RWPE2 (cell line): ENCODE measurements around the gene HBS1L.

Experiments used
- ATAC-seq: fragments of 200-7000 bp; cut with Tn5 transposase; 3 replicates; pipeline ENCODE4 v1.9.1; 2021; ENCODE audit warnings: low read depth
- DNase-seq: peaks from one replicate; pipeline ENCODE4 v3.0.0-alpha.2; 2020; ENCODE audit warnings: low spot score
- H3K27ac ChIP-seq: fragments of 450-650 bp; 2 replicates; pipeline ENCODE4 v1.5.1; 2017; ENCODE audit warnings: mild to moderate bottlenecking; ENCODE audit not compliant: poor library complexity, severe bottlenecking
- H3K27me3 ChIP-seq: fragments of 250-450 bp; sonication (Bioruptor Pico); 2 replicates; pipeline ENCODE4 v1.5.1; 2021; ENCODE audit warnings: mild to moderate bottlenecking, moderate library complexity; ENCODE audit not compliant: insufficient read depth, poor library complexity, severe bottlenecking
- H3K36me3 ChIP-seq: fragments of 250-450 bp; sonication (Bioruptor Pico); 2 replicates; pipeline ENCODE4 v1.5.1; 2020; ENCODE audit warnings: low read depth, mild to moderate bottlenecking, moderate library complexity
- H3K4me1 ChIP-seq: fragments of 250-450 bp; sonication (Bioruptor Pico); 2 replicates; pipeline ENCODE4 v1.5.1; 2021; ENCODE audit warnings: mild to moderate bottlenecking, moderate library complexity; ENCODE audit not compliant: insufficient read depth, poor library complexity, severe bottlenecking
- H3K4me3 ChIP-seq: fragments of 250-450 bp; sonication (Bioruptor Pico); 2 replicates; pipeline ENCODE4 v1.5.1; 2021; ENCODE audit warnings: mild to moderate bottlenecking, moderate library complexity; ENCODE audit not compliant: severe bottlenecking
- H3K9me3 ChIP-seq: fragments of 250-450 bp; sonication (Bioruptor Pico); 2 replicates; pipeline ENCODE4 v1.5.1; 2021; ENCODE audit warnings: mild to moderate bottlenecking, moderate library complexity; ENCODE audit not compliant: severe bottlenecking
- CTCF ChIP-seq: fragments of 450-650 bp; IDR thresholded peaks from one replicate; pipeline ENCODE4 v1.5.1; 2017; ENCODE audit warnings: mild to moderate bottlenecking, moderate library complexity; ENCODE audit not compliant: poor library complexity, severe bottlenecking

Gene HBS1L

GRCh38 chr6:135038335-135038734 lies 16.3 kb downstream of the HBS1L start:
- ATAC-seq (no peak), DNase-seq (no peak)
- Histone ChIP-seq H3K9me3 (no peaks in the 10 kb centered on the region), H3K36me3 (peaks cover 66% of the 10 kb centered on the region), H3K4me3 (no peak overlapping the region), H3K4me1 (no peaks in the 10 kb centered on the region), H3K27ac (no peak overlapping the region), H3K27me3 (no peaks in the 10 kb centered on the region)
- TF ChIP-seq CTCF, result no peak

DNA sequence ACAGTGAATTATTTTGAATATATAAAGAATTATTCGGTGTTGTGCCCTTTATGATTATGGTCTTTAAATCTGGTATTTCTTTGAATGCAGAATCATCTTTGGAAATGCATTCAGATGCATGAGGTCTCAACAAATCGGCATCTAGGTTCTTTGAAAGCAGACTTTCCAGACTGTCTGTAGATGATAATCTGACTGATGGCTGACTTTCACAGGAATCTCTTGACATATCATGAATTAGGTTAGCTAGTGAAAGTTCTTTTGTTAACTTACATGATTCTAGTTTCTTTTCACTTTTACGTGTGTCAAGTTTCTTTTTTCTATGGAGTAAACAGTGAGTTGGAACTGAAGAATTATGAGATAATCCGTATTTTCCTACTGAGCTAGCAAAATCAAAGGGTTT lies 17.1 kb downstream of the HBS1L start:
- no peak for ATAC-seq
- Histone ChIP-seq H3K4me3 (no peak overlapping the region), H3K4me1 (no peaks in the 10 kb centered on the region), H3K27me3 (no peaks in the 10 kb centered on the region), H3K27ac (no peak overlapping the region), H3K9me3 (no peaks in the 10 kb centered on the region), H3K36me3 (peaks cover 72% of the 10 kb centered on the region)
- no peak for TF ChIP-seq CTCF
- no peak for DNase-seq

- DNase-seq (no peak), ATAC-seq (no peak)
- Histone ChIP-seq H3K27ac (no peak overlapping the region), H3K9me3 (no peaks in the 10 kb centered on the region), H3K36me3 (peaks cover 75% of the 10 kb centered on the region), H3K4me1 (no peaks in the 10 kb centered on the region), H3K4me3 (no peak overlapping the region), H3K27me3 (no peaks in the 10 kb centered on the region)
- no peak for TF ChIP-seq CTCF
These were observed 17.7 kb downstream of the HBS1L start for GRCh38 chr6:135036731-135037420.

DNA sequence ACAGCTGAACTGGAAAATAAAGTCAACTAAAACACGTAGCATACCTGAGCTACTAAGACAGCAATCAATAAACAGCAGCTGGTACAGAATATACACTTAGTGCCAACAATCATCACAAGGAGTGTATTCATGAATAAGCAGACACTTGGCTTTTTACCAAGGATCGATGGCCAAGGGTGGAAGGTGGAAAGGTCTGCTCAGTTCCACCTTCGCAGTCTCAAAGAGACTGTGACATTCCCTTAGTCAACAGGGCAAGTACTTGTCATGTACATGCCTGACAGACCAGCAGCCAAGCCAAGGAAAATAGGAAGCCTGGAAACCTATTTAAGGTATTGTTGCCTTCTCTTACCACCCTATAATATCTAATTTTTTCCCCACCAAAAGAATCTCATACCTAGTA lies 21.4 kb downstream of the HBS1L start:
- H3K27ac ChIP-seq, result no peak overlapping the region
- no peak overlapping the region for H3K4me3 ChIP-seq
- DNase-seq (no peak), ATAC-seq (no peak)
- no peaks in the 10 kb centered on the region for H3K27me3 ChIP-seq
- no peaks in the 10 kb centered on the region for H3K4me1 ChIP-seq
- no peaks in the 10 kb centered on the region for H3K9me3 ChIP-seq
- no peak for TF ChIP-seq CTCF
- H3K36me3 ChIP-seq, result peaks cover 75% of the 10 kb centered on the region

DNA sequence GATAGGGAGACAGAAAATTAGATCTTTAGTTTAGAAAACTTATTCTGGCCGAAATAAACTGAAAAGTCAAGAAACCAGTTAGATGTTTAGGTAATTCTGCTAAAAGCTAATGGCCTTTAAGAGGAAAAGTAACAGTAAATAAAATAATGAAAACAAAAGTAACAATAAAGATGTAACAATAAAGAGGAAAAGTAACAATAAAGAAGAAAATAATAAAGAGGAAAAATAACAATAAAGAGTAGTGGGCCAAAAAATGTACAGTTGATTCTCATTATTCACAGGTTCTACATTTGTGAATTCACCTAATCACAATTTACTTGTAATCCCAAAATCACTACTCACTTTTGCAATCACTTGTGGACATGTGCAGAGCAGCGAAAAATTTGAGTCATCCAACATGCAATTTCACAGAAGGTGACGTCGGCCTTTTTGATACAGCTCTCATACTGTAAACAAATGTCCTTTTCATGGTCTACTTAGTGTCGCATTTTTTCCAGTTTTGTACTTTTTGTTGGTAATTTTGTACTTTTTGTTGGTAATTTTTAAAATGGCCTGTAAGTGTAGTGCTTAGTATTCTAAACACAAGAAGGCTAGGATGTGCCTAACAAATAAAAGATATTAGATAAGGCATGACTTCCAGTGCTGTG lies 24.0 kb downstream of the HBS1L start:
- no peak for ATAC-seq
- peaks cover 60% of the 10 kb centered on the region for H3K36me3 ChIP-seq
- no peak overlapping the region for H3K27ac ChIP-seq
- no peaks in the 10 kb centered on the region for H3K4me1 ChIP-seq
- DNase-seq, result no peak
- no peaks in the 10 kb centered on the region for H3K27me3 ChIP-seq
- no peak overlapping the region for H3K4me3 ChIP-seq
- no peak for TF ChIP-seq CTCF
- no peaks in the 10 kb centered on the region for H3K9me3 ChIP-seq
